GM20431 (cell line): ENCODE measurements around the gene NAE1.

ENCODE experiments used
- in situ Hi-C: fragments of 300-500 bp; cut with MseI, MboI; formaldehyde crosslinking; loops from one replicate; pipeline ENCODE4 v1.15.0; 2020; ENCODE audit warnings: low sequenced_read_pairs; ENCODE audit not compliant: unreplicated experiment

The NAE1 gene

GRCh38 chr16:66851166-66851964, 20.6 kb upstream of the NAE1 start:
- in situ Hi-C loops: loop anchor here (25.0 kb wide), 1 partner anchor 439 kb away; no protein-coding TSS in a partner anchor

- in situ Hi-C loops: loop anchor here (25.0 kb wide), 1 partner anchor 438 kb away; no protein-coding TSS in a partner anchor
Observed at GRCh38 chr16:66850115-66850815, 19.5 kb upstream of the NAE1 start.

- in situ Hi-C loops: no loop called here
Observed at GRCh38 chr16:66849549-66849948, 18.8 kb upstream of the NAE1 start.

GRCh38 chr16:66849021-66849420, 18.2 kb upstream of the NAE1 start:
- in situ Hi-C loops: no loop called here

GRCh38 chr16:66848172-66848571, 17.4 kb upstream of the NAE1 start:
- in situ Hi-C loops: no loop called here

GRCh38 chr16:66847533-66848067, 16.8 kb upstream of the NAE1 start:
- in situ Hi-C loops: no loop called here

GRCh38 chr16:66846831-66847230, 16.1 kb upstream of the NAE1 start:
- in situ Hi-C loops: no loop called here

- in situ Hi-C loops: no loop called here
Observed at GRCh38 chr16:66846266-66846665, 15.5 kb upstream of the NAE1 start.

GRCh38 chr16:66845791-66846221, 15.0 kb upstream of the NAE1 start:
- in situ Hi-C loops: no loop called here

- in situ Hi-C loops: no loop called here
Observed at GRCh38 chr16:66845080-66845410, 14.3 kb upstream of the NAE1 start.

- in situ Hi-C loops: no loop called here
Observed at GRCh38 chr16:66844342-66845079, 13.7 kb upstream of the NAE1 start, which contains the start of gene CA7. CA7 (plus strand) TSS chr16:66844414; CDS start chr16:66844488, 74 bp downstream.

GRCh38 chr16:66844009-66844341, 13.2 kb upstream of the NAE1 start:
- in situ Hi-C loops: no loop called here

GRCh38 chr16:66843191-66843590, 12.4 kb upstream of the NAE1 start:
- in situ Hi-C loops: no loop called here

- in situ Hi-C loops: no loop called here
Observed at GRCh38 chr16:66842765-66843164, 12.0 kb upstream of the NAE1 start.

- in situ Hi-C loops: no loop called here
Observed at GRCh38 chr16:66841366-66841765, 10.6 kb upstream of the NAE1 start.

- in situ Hi-C loops: no loop called here
Observed at GRCh38 chr16:66840883-66841282, 10.1 kb upstream of the NAE1 start.

GRCh38 chr16:66834746-66835145, 4.0 kb upstream of the NAE1 start:
- in situ Hi-C loops: no loop called here

- in situ Hi-C loops: no loop called here
Observed at GRCh38 chr16:66832661-66833305, 2.0 kb upstream of the NAE1 start.

- in situ Hi-C loops: no loop called here
Observed at GRCh38 chr16:66832190-66832589, 1.4 kb upstream of the NAE1 start.

GRCh38 chr16:66824006-66824405, 6.8 kb downstream of the NAE1 start:
- in situ Hi-C loops: no loop called here
